HUES6 (cell line): ENCODE results near the gene ISM2.

Source experiments
- H3K27ac ChIP-seq: 2 replicates; pipeline ENCODE4 v1.7.0; 2013; ENCODE audit warnings: low read depth, mild to moderate bottlenecking, low read length, inconsistent platforms
- H3K27me3 ChIP-seq: 2 replicates; pipeline ENCODE4 v1.6.1; 2013; ENCODE audit warnings: low read length; ENCODE audit not compliant: control insufficient read depth, insufficient read depth
- H3K36me3 ChIP-seq: 2 replicates; pipeline ENCODE4 v1.6.1; 2013; ENCODE audit warnings: low read length; ENCODE audit not compliant: control insufficient read depth, insufficient read depth
- H3K4me1 ChIP-seq: 2 replicates; pipeline ENCODE4 v1.6.1; 2013; ENCODE audit warnings: low read length; ENCODE audit not compliant: control insufficient read depth, insufficient read depth
- H3K4me3 ChIP-seq: 2 replicates; pipeline ENCODE4 v1.5.1; 2013; ENCODE audit warnings: low read depth, low read length
- H3K9ac ChIP-seq: one replicate; pipeline ENCODE4 v1.6.1; 2013; ENCODE audit warnings: mild to moderate bottlenecking, low read length
- H3K9me3 ChIP-seq: 2 replicates; pipeline ENCODE4 v1.6.1; 2013; ENCODE audit warnings: low read depth, low read length; ENCODE audit not compliant: control insufficient read depth, insufficient read depth

Gene ISM2

DNA sequence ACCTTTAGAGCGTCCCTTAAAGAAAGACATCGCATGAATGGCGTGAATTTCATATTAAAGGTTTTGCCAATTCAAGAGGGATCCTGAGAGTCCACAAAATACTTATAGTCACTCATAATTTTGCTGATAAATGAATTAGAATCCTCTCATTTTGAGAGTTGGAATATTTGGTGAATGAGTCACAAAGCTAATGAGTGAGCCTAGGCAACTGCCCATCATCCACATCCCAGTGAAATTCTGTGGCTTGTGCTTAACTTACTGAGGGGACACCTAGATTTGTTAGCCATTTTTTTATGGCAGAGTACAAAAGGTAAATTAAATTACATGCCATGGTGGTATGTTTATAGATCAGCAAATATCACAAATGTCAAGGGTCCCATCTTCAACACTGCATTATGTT is 62.6 kb downstream of the ISM2 start:
- no peaks in the 10 kb centered on the region for H3K9me3 ChIP-seq
- H3K9ac ChIP-seq = no peak overlapping the region
- H3K27me3 ChIP-seq = no peaks in the 10 kb centered on the region
- H3K27ac ChIP-seq = no peak overlapping the region
- no peaks in the 10 kb centered on the region for H3K4me1 ChIP-seq
- H3K4me3 ChIP-seq = no peak overlapping the region
- H3K36me3 ChIP-seq = peaks cover 55% of the 10 kb centered on the region

DNA sequence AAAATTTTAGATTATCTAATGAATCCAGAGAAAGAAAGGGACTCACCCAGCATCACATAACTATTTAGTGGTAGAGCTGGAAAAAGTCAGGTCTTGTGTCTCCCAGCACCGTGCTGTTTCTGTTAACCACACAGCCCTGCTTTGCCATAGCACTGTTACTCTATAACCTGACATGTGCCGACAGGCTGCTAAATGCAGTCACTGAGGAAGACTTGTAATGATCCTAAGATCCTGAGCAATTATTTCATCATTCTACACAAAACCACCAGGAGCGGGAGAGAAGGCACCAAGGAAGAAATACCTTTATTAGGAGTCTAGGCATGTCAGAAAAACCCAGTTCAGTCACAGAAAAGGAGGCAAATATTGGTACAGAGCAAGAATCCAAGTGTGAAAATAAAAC is 72.2 kb downstream of the ISM2 start:
- no peak overlapping the region for H3K27ac ChIP-seq
- H3K9ac ChIP-seq = no peak overlapping the region
- H3K9me3 ChIP-seq = no peaks in the 10 kb centered on the region
- peaks cover 7% of the 10 kb centered on the region for H3K4me1 ChIP-seq
- no peaks in the 10 kb centered on the region for H3K27me3 ChIP-seq
- H3K4me3 ChIP-seq = no peak overlapping the region
- peaks cover 84% of the 10 kb centered on the region for H3K36me3 ChIP-seq

DNA sequence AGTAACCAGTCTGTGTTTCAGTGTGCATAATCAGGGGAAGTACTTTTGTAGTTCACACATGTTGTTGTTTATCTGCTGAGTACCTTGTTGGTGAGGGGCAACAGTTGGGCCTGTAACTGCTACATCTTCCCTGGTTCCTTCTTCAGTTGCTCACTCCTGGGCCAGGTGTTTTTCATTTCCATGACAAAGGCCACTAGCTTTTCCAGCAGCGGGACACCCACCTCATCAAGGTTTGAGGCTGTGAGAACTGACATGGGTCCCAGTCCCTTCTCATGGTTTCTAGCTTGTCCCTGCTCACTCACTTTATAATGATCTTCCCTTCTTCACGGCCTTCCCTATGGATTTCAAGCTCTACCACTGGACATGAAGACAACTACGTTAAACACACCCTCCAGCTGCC is 73.8 kb downstream of the ISM2 start:
- Histone ChIP-seq H3K36me3 (peaks cover 81% of the 10 kb centered on the region), H3K4me3 (no peak overlapping the region), H3K9ac (no peak overlapping the region), H3K4me1 (peaks cover 7% of the 10 kb centered on the region), H3K27ac (no peak overlapping the region), H3K27me3 (no peaks in the 10 kb centered on the region), H3K9me3 (0 out of 2 replicates have a peak, but pooled peaks cover under 1% of the 10 kb centered on the region)
